ENCODE measurements around the gene KCNK17.

DNA sequence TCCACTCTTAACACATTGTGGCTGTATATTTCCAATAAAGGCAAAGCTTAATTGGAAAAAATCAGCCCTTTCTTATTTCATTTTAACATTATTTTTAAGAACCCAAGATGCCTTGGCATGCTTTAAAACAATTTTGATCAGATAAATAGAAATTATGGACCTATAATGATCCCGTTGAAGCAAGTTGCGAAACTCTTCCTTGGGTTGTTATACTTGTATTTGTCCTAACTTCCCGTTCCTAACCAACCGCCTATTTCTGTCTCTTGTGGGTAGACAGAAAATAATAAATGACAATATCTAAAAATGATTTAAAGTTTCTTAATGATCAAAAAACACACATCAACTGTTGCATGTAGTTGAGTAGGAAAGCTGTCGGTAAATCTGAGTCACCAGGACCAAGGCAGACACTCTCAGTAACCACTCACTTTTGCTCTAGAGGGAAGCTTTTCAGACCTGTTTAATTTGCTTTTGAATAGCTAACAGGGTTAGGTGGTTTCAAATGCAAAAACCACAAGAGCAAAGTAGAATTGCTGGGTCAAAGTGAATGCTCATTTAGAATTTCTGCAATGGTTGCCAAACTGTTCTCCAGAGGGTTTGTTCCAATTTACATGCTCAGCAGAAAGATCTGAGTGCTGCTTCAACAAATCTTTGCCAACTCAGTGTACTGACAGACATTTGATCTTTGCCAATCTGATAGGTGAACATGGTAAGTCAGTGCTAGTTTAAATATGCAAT, 50.7 kb downstream of the KCNK17 start:
- TF ChIP-seq, protein P1, sequence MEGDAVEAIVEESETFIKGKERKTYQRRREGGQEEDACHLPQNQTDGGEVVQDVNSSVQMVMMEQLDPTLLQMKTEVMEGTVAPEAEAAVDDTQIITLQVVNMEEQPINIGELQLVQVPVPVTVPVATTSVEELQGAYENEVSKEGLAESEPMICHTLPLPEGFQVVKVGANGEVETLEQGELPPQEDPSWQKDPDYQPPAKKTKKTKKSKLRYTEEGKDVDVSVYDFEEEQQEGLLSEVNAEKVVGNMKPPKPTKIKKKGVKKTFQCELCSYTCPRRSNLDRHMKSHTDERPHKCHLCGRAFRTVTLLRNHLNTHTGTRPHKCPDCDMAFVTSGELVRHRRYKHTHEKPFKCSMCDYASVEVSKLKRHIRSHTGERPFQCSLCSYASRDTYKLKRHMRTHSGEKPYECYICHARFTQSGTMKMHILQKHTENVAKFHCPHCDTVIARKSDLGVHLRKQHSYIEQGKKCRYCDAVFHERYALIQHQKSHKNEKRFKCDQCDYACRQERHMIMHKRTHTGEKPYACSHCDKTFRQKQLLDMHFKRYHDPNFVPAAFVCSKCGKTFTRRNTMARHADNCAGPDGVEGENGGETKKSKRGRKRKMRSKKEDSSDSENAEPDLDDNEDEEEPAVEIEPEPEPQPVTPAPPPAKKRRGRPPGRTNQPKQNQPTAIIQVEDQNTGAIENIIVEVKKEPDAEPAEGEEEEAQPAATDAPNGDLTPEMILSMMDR (conservative IDR thresholded peaks at IDR 0.05 in 1 of 2, IDR thresholded peaks at IDR 0.05 in 1 of 2; ENCODE audit: extremely low read depth in 1 of 2, insufficient read depth in 1 of 2, low read depth in 1 of 2, low read length in 2 of 2) = no peak
- no peak for TF ChIP-seq EZH2 (IDR thresholded peaks at IDR 0.05; ENCODE audit: borderline replicate concordance, low read length)

All from mammary epithelial cell (primary cell).